NCI-H2029 treated with DMSO at 0.1 percent for 48 hours (cell line): ENCODE data around the gene AGPS.

Source experiments
- DNase-seq: peaks from one replicate; lab custom pipeline; 2025; lab: John Stamatoyannopoulos, UW

The AGPS gene

GRCh38 chr2:177592397-177592796 is 199.8 kb downstream of the AGPS start:
- no peak for DNase-seq

- DNase-seq, result no peak
Observed at GRCh38 chr2:177592945-177593344, 200.4 kb downstream of the AGPS start.

GRCh38 chr2:177593402-177593801 is 200.8 kb downstream of the AGPS start:
- DNase-seq, result no peak
